NT2/D1 (cell line): ENCODE results near the gene ADAMTSL2.

ENCODE experiments used
- DNase-seq: peaks from one replicate; pipeline ENCODE4 v3.0.0-alpha.2; 2011; ENCODE audit warnings: low read depth, low spot score
- H3K27me3 ChIP-seq: 2 replicates; pipeline ENCODE4 v1.6.0; 2011; ENCODE audit warnings: mild to moderate bottlenecking; ENCODE audit not compliant: insufficient read length, insufficient read depth
- H3K36me3 ChIP-seq: 2 replicates; pipeline ENCODE4 v1.6.1; 2011; ENCODE audit warnings: mild to moderate bottlenecking, low read length, mixed read lengths; ENCODE audit not compliant: insufficient read depth, insufficient read length
- H3K4me1 ChIP-seq: 2 replicates; pipeline ENCODE4 v1.5.1; 2011; ENCODE audit not compliant: insufficient read depth, insufficient read length
- H3K4me3 ChIP-seq: 2 replicates; pipeline ENCODE4 v1.5.1; 2011; ENCODE audit warnings: low read depth; ENCODE audit not compliant: insufficient read length
- H3K9ac ChIP-seq: 2 replicates; pipeline ENCODE4 v1.6.0; 2011; ENCODE audit warnings: low read depth; ENCODE audit not compliant: insufficient read length
- H3K9me3 ChIP-seq: 2 replicates; pipeline ENCODE4 v1.5.1; 2011; ENCODE audit warnings: mild to moderate bottlenecking, low read length; ENCODE audit not compliant: insufficient read depth
- SUZ12 ChIP-seq: IDR thresholded peaks from 2 replicates; pipeline ENCODE4 v1.6.1; 2011; ENCODE audit not compliant: insufficient read length, insufficient read depth; ENCODE audit errors: extremely low read depth
- YY1 ChIP-seq: IDR thresholded peaks from 2 replicates; pipeline ENCODE4 v1.6.1; 2011; ENCODE audit not compliant: insufficient read length, insufficient read depth
- ZNF274 ChIP-seq: IDR thresholded peaks from 2 replicates; pipeline ENCODE4 v1.6.1; 2011; ENCODE audit warnings: mild to moderate bottlenecking, low read depth, low read length

ADAMTSL2 gene

GRCh38 chr9:133601746-133602145, 67.2 kb downstream of the ADAMTSL2 start:
- Histone ChIP-seq H3K9me3 (peaks cover 16% of the 10 kb centered on the region), H3K4me3 (no peak overlapping the region), H3K36me3 (no peaks in the 10 kb centered on the region), H3K27me3 (no peaks in the 10 kb centered on the region), H3K4me1 (peaks cover 24% of the 10 kb centered on the region), H3K9ac (no peak overlapping the region)
- DNase-seq, result no peak
- TF ChIP-seq ZNF274, result no peak
- no peak for TF ChIP-seq SUZ12
- no peak for TF ChIP-seq YY1

GRCh38 chr9:133602277-133602676, 67.8 kb downstream of the ADAMTSL2 start:
- peaks cover 26% of the 10 kb centered on the region for H3K4me1 ChIP-seq
- H3K27me3 ChIP-seq, result peaks cover 4% of the 10 kb centered on the region
- no peaks in the 10 kb centered on the region for H3K36me3 ChIP-seq
- TF ChIP-seq ZNF274, result no peak
- no peak for TF ChIP-seq SUZ12
- no peak for TF ChIP-seq YY1
- no peak for DNase-seq
- no peak overlapping the region for H3K4me3 ChIP-seq
- no peak overlapping the region for H3K9ac ChIP-seq
- peaks cover 11% of the 10 kb centered on the region for H3K9me3 ChIP-seq

GRCh38 chr9:133603135-133603927, 68.8 kb downstream of the ADAMTSL2 start:
- H3K9ac ChIP-seq, result no peak overlapping the region
- H3K4me1 ChIP-seq, result peaks cover 28% of the 10 kb centered on the region
- peaks cover 14% of the 10 kb centered on the region for H3K27me3 ChIP-seq
- TF ChIP-seq YY1 (no peak), SUZ12 (no peak), ZNF274 (no peak)
- H3K9me3 ChIP-seq, result peaks cover under 1% of the 10 kb centered on the region; the same call in 1 of the 2 replicates
- no peaks in the 10 kb centered on the region for H3K36me3 ChIP-seq
- H3K4me3 ChIP-seq, result no peak overlapping the region
- no peak for DNase-seq

- Histone ChIP-seq H3K9ac (no peak overlapping the region), H3K4me1 (peaks cover 28% of the 10 kb centered on the region), H3K9me3 (no peaks in the 10 kb centered on the region), H3K36me3 (no peaks in the 10 kb centered on the region), H3K4me3 (no peak overlapping the region), H3K27me3 (peaks cover 22% of the 10 kb centered on the region)
- DNase-seq, result no peak
- no peak for TF ChIP-seq YY1
- no peak for TF ChIP-seq SUZ12
- no peak for TF ChIP-seq ZNF274
These were observed 69.7 kb downstream of the ADAMTSL2 start for GRCh38 chr9:133604214-133604613.

- Histone ChIP-seq H3K4me3 (no peak overlapping the region), H3K27me3 (peaks cover 28% of the 10 kb centered on the region), H3K36me3 (no peaks in the 10 kb centered on the region), H3K4me1 (peaks cover 31% of the 10 kb centered on the region), H3K9ac (peak overlapping the region; percentile 52), H3K9me3 (no peaks in the 10 kb centered on the region)
- DNase-seq, result no peak
- TF ChIP-seq YY1 (no peak), ZNF274 (no peak), SUZ12 (no peak)
These were observed 70.4 kb downstream of the ADAMTSL2 start for GRCh38 chr9:133604856-133605255.

- TF ChIP-seq YY1 (no peak), ZNF274 (no peak), SUZ12 (no peak)
- Histone ChIP-seq H3K27me3 (peaks cover 33% of the 10 kb centered on the region), H3K9me3 (no peaks in the 10 kb centered on the region), H3K4me1 (peaks cover 27% of the 10 kb centered on the region), H3K4me3 (no peak overlapping the region), H3K9ac (no peak overlapping the region), H3K36me3 (no peaks in the 10 kb centered on the region)
- no peak for DNase-seq
These were observed 70.9 kb downstream of the ADAMTSL2 start for GRCh38 chr9:133605446-133605845.

GRCh38 chr9:133605856-133606707, 71.6 kb downstream of the ADAMTSL2 start:
- Histone ChIP-seq H3K4me1 (peaks cover 24% of the 10 kb centered on the region), H3K27me3 (peaks cover 40% of the 10 kb centered on the region), H3K9ac (no peak overlapping the region), H3K36me3 (no peaks in the 10 kb centered on the region), H3K9me3 (no peaks in the 10 kb centered on the region), H3K4me3 (no peak overlapping the region)
- no peak for DNase-seq
- no peak for TF ChIP-seq YY1
- TF ChIP-seq SUZ12, result no peak
- no peak for TF ChIP-seq ZNF274
